ENCODE measurements around the gene PAX3.

Gene PAX3

GRCh38 chr2:222309766-222310165 lies 11.0 kb upstream of the PAX3 start:
- no peak for DNase-seq

- no peak for DNase-seq
These were observed 10.6 kb upstream of the PAX3 start for GRCh38 chr2:222309361-222309760.

- DNase-seq, result no peak
These were observed 9.4 kb upstream of the PAX3 start for GRCh38 chr2:222307978-222308730.

GRCh38 chr2:222307143-222307756 lies 8.5 kb upstream of the PAX3 start:
- DNase-seq, result peak; percentile 19

GRCh38 chr2:222306393-222307142 lies 7.8 kb upstream of the PAX3 start:
- DNase-seq, result no peak

- DNase-seq, result no peak
These were observed 7.0 kb upstream of the PAX3 start for GRCh38 chr2:222305516-222306392.

- no peak for DNase-seq
These were observed 6.1 kb upstream of the PAX3 start for GRCh38 chr2:222304737-222305515.

- no peak for DNase-seq
These were observed 5.3 kb upstream of the PAX3 start for GRCh38 chr2:222303828-222304736.

- DNase-seq, result no peak
These were observed 4.4 kb upstream of the PAX3 start for GRCh38 chr2:222303045-222303827.

GRCh38 chr2:222302178-222303018 lies 3.6 kb upstream of the PAX3 start:
- no peak for DNase-seq

- DNase-seq, result no peak
These were observed 3.0 kb upstream of the PAX3 start for GRCh38 chr2:222301796-222302118.

- DNase-seq, result no peak
These were observed 2.4 kb upstream of the PAX3 start for GRCh38 chr2:222301053-222301795.

GRCh38 chr2:222300726-222301052 lies 1.9 kb upstream of the PAX3 start:
- no peak for DNase-seq

GRCh38 chr2:222299906-222300725 lies 1.3 kb upstream of the PAX3 start:
- DNase-seq, result no peak

- no peak for DNase-seq
These were observed 842 bp downstream of the PAX3 start for GRCh38 chr2:222298001-222298310.

- DNase-seq, result no peak
These were observed 1.2 kb downstream of the PAX3 start for GRCh38 chr2:222297600-222297935.

GRCh38 chr2:222296911-222297599 lies 1.7 kb downstream of the PAX3 start:
- DNase-seq, result no peak

- no peak for DNase-seq
These were observed 2.5 kb downstream of the PAX3 start for GRCh38 chr2:222296311-222296741.

Data from NCI-H774 (cell line).